ENCODE results near the gene EXOSC5. TPM values are rescaled to one million over a fixed set of nuclear protein-coding genes. Genes with fewer than 3 reads are reported as not detected.
"Not testable (repeated sequence)": the region's sequence is repeated elsewhere in the genome, so short reads cannot be mapped to it uniquely, and the experiment has no call there.

EXOSC5 gene
- total RNA-seq, 1 donor from 2014 or later = 50.4 TPM

DNA sequence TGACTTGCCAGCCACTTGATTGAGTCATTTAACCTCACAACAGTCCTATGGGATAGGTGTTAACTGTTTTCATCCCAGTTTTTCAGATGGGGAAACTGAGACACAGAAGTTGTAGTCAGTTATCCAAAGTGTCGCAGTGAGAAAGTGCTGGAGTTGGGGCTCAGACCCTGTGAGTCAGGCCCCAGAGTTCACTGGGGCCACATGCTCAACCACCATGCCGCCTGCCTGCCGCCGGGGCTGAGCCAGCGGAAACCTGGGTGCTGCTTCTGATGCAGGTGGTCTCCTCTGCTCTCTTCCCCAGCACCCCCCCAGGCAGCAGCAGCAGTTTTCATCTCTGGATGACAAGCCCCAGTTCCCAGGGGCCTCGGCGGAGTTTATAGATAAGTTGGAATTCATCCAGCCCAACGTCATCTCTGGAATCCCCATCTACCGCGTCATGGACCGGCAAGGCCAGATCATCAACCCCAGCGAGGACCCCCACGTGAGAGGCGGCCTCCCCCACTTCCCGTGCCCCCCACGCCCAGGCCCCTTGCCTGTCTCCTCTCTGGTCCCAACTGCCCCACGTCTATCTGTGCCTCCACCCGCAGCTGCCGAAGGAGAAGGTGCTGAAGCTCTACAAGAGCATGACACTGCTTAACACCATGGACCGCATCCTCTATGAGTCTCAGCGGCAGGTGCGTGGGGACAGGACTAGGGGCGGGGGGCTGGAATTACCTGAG is 13.3 kb upstream of the EXOSC5 start:
- no peaks in the 10 kb centered on the region for H3K9me3 Mint-ChIP-seq
- no peak for DNase-seq (ENCODE audit: low spot score)
- H3K4me3 Mint-ChIP-seq (ENCODE audit: low read depth) = no peak overlapping the region
- H3K27ac Mint-ChIP-seq = no peak overlapping the region
- H3K4me1 Mint-ChIP-seq (ENCODE audit: low read depth) = peaks cover 7% of the 10 kb centered on the region
- intact Hi-C loops (cut with micrococcal nuclease) = no loop called here
- H3K36me3 Mint-ChIP-seq (ENCODE audit: low read depth) = peaks cover 5% of the 10 kb centered on the region
- H3K27me3 Mint-ChIP-seq (ENCODE audit: low read depth) = no peaks in the 10 kb centered on the region

DNA sequence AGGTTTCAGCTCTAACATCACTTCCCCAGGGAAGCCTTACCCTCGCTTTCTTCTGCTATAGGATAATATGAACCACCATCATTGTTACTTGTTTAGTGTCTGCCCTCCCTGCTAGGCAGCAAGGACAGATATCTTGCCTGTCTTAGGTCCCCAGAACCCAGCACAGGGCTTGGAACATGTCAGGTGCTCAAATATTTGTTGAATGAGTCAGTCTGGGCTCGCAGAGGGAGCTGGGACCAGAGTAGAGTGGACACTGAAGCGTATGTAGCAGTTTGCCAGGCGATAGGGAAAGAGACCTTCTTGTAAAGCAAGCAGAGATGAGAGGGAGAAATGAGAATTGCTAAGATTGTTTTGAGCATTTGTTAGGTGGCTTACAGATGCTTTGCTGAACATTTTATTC is 12.1 kb upstream of the EXOSC5 start:
- peaks cover 7% of the 10 kb centered on the region for H3K4me1 Mint-ChIP-seq (ENCODE audit: low read depth)
- intact Hi-C loops (cut with micrococcal nuclease) = no loop called here

DNA sequence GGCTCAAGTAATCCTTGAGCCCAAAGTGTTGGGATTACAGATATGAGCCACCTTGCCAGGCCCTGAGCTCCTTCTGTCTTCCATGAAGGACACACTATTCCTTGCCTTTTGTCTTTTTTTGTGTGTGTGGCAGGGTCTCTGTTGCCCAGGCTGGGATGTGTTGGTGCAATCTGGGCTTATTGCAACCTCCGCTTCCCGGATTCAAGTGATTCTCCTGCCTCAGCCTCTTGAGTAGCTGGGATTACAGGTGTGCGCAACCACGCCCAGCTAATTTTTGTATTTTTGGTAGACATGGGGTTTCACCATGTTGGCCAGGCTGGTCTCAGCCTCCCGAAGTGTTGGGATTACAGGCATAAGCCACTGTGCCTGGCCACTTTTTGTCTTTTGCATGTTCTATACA is 11.7 kb upstream of the EXOSC5 start:
- H3K36me3 Mint-ChIP-seq (ENCODE audit: low read depth); H3K27me3 Mint-ChIP-seq (ENCODE audit: low read depth); H3K4me3 Mint-ChIP-seq (ENCODE audit: low read depth); intact Hi-C loops (cut with micrococcal nuclease); H3K4me1 Mint-ChIP-seq (ENCODE audit: low read depth); H3K9me3 Mint-ChIP-seq; H3K27ac Mint-ChIP-seq; DNase-seq (ENCODE audit: low spot score): not testable (repeated sequence)

More for the DNA sequence above, 12.1 kb upstream of the EXOSC5 start:
- no peak for DNase-seq (ENCODE audit: low spot score)
- Mint-ChIP-seq H3K27me3 (ENCODE audit: low read depth) (no peaks in the 10 kb centered on the region), H3K36me3 (ENCODE audit: low read depth) (peaks cover 5% of the 10 kb centered on the region), H3K9me3 (no peaks in the 10 kb centered on the region), H3K27ac (no peak overlapping the region), H3K4me3 (ENCODE audit: low read depth) (no peak overlapping the region)

DNA sequence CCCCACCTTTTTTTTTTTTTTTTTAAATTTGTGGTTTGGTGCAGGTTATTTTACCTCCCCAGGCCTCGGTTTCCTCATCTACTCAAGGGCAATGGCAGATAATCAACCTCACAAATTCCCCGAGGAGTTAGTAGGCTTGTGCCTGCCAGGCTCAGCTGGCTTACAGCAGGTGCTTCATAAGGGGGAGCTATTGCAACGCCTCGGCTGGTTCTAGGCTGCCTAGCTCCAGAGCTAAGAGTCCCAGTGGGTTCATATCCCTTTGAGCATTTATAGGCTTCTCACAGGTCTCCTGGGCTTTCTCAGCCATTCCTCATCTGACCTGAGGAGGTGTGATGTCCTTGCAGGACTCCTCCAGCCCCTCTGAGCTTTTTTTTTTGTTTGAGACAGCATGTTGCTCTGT is 11.1 kb upstream of the EXOSC5 start:
- Mint-ChIP-seq H3K4me3 (ENCODE audit: low read depth) (no peak overlapping the region), H3K27ac (no peak overlapping the region), H3K9me3 (no peaks in the 10 kb centered on the region), H3K27me3 (ENCODE audit: low read depth) (no peaks in the 10 kb centered on the region), H3K36me3 (ENCODE audit: low read depth) (peaks cover 3% of the 10 kb centered on the region), H3K4me1 (ENCODE audit: low read depth) (peaks cover 7% of the 10 kb centered on the region)
- no peak for DNase-seq (ENCODE audit: low spot score)
- intact Hi-C loops (cut with micrococcal nuclease) = no loop called here

DNA sequence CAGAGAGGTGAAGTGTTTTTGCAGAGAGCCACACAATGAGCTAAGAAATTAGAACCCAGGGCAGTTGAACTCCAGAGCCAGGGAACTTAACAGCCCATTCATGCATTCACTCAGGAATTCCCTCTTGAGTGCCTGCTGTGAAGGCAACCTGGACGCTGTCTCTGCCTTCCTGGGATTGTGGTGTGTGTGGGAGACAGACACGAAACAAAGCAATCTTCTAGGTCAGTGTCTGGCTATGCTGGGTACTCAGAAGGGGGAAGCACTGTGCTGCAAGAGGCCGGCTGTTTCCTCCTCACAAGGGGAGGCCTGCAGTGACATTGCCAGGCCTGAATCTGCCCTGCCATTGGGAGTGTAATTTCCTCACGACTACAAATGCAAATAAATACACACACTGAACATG is 10.1 kb upstream of the EXOSC5 start:
- Mint-ChIP-seq H3K4me3 (ENCODE audit: low read depth) (no peak overlapping the region), H3K4me1 (ENCODE audit: low read depth) (peaks cover 7% of the 10 kb centered on the region), H3K36me3 (ENCODE audit: low read depth) (peaks cover 3% of the 10 kb centered on the region), H3K9me3 (no peaks in the 10 kb centered on the region), H3K27me3 (ENCODE audit: low read depth) (no peaks in the 10 kb centered on the region), H3K27ac (no peak overlapping the region)
- DNase-seq (ENCODE audit: low spot score) = no peak
- intact Hi-C loops (cut with micrococcal nuclease) = no loop called here

DNA sequence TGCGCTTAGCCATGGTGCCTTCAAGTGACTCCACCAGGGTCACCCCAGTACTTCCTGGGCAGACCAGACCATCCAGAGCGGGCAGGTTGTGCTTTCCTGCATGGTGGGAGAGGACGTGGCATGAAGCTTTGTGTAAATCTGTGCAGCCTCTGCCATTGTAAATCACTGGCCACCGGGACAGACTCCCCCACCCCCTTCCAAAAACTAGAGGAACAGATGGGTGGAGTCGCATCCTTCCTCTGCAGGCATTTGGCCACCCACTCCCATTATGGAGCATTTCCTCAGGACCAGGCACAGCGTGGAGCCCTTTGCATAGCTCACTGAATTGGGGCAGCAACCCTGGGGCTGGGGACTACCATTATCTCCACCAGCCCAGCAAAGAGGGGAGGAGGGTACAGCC is 8.6 kb upstream of the EXOSC5 start:
- no peak for DNase-seq (ENCODE audit: low spot score)
- Mint-ChIP-seq H3K36me3 (ENCODE audit: low read depth) (peaks cover 3% of the 10 kb centered on the region), H3K27me3 (ENCODE audit: low read depth) (no peaks in the 10 kb centered on the region)

DNA sequence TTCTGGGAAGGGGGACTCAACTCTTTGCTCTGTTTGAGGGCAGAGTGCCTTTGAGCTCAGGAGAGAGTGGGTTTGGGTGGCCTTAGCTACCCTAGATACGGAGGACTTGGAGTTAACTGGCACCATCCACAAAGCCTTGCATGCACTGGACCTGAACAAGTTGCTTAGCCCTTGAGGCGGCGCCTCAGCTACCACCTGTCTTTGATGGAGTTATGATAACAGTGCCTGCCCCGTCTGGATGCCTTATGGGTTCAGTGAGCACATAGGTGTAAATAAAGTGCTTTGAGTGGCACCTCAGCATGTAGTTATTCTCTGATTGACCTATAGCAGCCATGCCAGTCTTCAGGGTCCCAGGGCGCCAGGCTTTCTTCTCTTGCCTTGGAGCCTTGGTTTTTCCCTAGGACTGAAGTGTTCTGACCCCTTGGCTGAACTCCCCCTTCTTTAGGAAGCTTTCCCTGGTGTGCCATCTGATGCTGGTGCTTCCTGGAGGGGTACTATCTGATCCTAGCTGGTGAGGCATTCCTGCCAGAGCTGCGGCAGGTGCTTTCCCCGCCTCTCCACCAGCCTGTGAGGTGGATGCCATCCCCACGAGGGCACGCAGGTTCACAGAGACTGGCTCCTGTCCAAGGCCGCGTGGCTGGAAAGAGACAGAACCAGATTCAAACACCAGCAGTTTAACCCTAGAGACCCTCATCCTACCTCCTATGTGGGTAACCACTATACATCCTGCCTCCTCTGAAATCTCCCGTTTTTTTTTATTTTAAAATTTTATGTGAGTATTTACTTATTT is 6.2 kb upstream of the EXOSC5 start:
- no peaks in the 10 kb centered on the region for H3K27me3 Mint-ChIP-seq (ENCODE audit: low read depth)
- H3K4me1 Mint-ChIP-seq (ENCODE audit: low read depth) = peaks cover 10% of the 10 kb centered on the region
- intact Hi-C loops (cut with micrococcal nuclease) = no loop called here
- no peak for DNase-seq (ENCODE audit: low spot score)
- H3K27ac Mint-ChIP-seq = no peak overlapping the region
- H3K9me3 Mint-ChIP-seq = no peaks in the 10 kb centered on the region
- no peak overlapping the region for H3K4me3 Mint-ChIP-seq (ENCODE audit: low read depth)
- peaks cover 3% of the 10 kb centered on the region for H3K36me3 Mint-ChIP-seq (ENCODE audit: low read depth)

More for the DNA sequence above, 8.6 kb upstream of the EXOSC5 start:
- no peak overlapping the region for H3K27ac Mint-ChIP-seq
- peaks cover 7% of the 10 kb centered on the region for H3K4me1 Mint-ChIP-seq (ENCODE audit: low read depth)
- no peak overlapping the region for H3K4me3 Mint-ChIP-seq (ENCODE audit: low read depth)
- intact Hi-C loops (cut with micrococcal nuclease) = no loop called here
- H3K9me3 Mint-ChIP-seq = no peaks in the 10 kb centered on the region

DNA sequence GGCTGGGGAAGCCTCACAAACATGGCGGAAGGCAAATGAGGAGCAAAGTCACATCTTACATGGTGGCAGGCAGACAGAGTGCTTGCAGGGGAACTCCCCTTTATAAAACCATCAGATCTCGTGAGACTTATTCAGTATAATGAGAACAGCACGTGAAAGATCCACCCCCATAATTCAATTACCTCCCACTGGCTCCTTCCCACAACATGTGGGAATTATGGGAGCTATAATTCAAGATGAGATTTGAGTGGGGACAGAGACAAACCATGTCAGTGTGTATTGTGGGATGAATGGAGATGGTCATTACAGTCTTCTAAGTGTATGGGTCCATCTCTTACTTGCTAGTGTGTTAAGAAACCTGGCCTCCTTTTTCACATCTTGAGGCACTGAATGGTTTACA is 4.9 kb upstream of the EXOSC5 start:
- H3K27me3 Mint-ChIP-seq (ENCODE audit: low read depth) = no peaks in the 10 kb centered on the region
- DNase-seq (ENCODE audit: low spot score) = no peak
- H3K4me3 Mint-ChIP-seq (ENCODE audit: low read depth) = no peak overlapping the region
- peaks cover 15% of the 10 kb centered on the region for H3K4me1 Mint-ChIP-seq (ENCODE audit: low read depth)
- H3K27ac Mint-ChIP-seq = no peak overlapping the region
- H3K9me3 Mint-ChIP-seq = no peaks in the 10 kb centered on the region
- peaks cover 3% of the 10 kb centered on the region for H3K36me3 Mint-ChIP-seq (ENCODE audit: low read depth)
- intact Hi-C loops (cut with micrococcal nuclease) = no loop called here

DNA sequence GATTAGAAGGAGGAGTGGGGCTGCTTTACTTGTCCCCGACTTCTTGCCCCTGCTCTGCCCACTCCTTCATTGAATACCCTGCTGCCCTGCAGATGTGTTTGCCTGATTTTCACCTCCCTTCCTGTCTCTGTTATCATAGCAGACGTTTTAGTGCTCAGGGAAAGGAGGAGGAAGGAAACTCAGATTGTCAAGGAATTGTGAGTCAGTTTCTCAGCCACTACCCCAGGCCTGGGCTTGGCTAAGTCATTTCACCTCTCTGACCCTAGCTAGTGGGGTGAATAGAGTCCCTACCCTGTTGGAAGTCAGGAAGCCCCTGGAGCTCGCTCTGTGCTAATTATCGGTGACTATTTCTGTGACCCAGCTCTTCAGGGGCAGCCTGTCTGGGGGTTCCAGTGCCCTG is 4.3 kb upstream of the EXOSC5 start:
- Mint-ChIP-seq H3K27ac (no peak overlapping the region), H3K36me3 (ENCODE audit: low read depth) (peaks cover 3% of the 10 kb centered on the region), H3K4me3 (ENCODE audit: low read depth) (no peak overlapping the region), H3K27me3 (ENCODE audit: low read depth) (no peaks in the 10 kb centered on the region), H3K4me1 (ENCODE audit: low read depth) (peaks cover 16% of the 10 kb centered on the region), H3K9me3 (no peaks in the 10 kb centered on the region)
- intact Hi-C loops (cut with micrococcal nuclease) = no loop called here
- no peak for DNase-seq (ENCODE audit: low spot score)

DNA sequence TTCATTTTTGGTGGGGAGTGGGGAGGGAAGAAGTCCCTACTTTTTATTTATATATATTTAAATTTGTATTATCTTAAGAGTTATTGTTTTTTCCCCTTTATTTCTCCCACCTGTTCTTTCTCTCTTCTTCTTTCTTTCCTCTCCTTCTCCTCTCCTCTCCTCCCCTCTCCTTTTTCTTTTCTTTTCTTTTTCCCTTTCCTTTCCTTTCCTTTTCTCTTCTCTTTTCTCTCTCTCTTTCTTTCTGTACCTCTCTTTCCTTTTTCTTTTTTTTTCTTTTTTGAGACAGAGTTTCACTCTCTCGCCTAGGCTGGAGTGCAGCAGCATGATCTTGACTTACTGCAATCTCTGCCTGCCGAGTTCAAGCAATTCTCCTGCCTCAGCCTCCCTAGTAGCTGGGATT is 2.4 kb upstream of the EXOSC5 start:
- DNase-seq (ENCODE audit: low spot score) = no peak
- Mint-ChIP-seq H3K27me3 (ENCODE audit: low read depth) (no peaks in the 10 kb centered on the region), H3K9me3 (no peaks in the 10 kb centered on the region), H3K27ac (no peak overlapping the region), H3K36me3 (ENCODE audit: low read depth) (peaks cover 11% of the 10 kb centered on the region), H3K4me1 (ENCODE audit: low read depth) (peaks cover 26% of the 10 kb centered on the region), H3K4me3 (ENCODE audit: low read depth) (peak overlapping the region; percentile 69)
- intact Hi-C loops (cut with micrococcal nuclease) = no loop called here

DNA sequence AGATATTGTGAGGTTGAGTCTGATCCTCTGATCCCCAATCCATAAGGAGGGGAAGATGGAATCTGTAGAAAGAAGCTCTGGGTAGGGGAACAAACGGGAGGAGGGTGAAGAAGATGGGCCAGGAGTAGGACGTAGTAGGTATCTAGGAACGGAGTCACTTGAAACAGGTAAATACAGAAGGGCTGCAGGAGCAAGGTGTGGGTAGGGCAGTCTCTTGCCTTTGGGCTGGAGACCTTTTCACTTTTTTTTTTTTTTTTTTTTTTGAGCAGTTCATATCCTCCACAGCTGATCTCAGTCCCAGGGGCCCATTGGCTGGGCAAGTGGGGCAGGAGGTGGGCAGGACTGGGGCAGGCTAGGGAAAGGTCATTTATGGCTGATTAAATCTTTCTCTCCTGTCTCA is 1.9 kb upstream of the EXOSC5 start:
- Mint-ChIP-seq H3K36me3 (ENCODE audit: low read depth) (peaks cover 11% of the 10 kb centered on the region), H3K4me3 (ENCODE audit: low read depth) (peak overlapping the region; percentile 95), H3K4me1 (ENCODE audit: low read depth) (peaks cover 26% of the 10 kb centered on the region), H3K9me3 (no peaks in the 10 kb centered on the region), H3K27me3 (ENCODE audit: low read depth) (no peaks in the 10 kb centered on the region), H3K27ac (no peak overlapping the region)
- intact Hi-C loops (cut with micrococcal nuclease) = no loop called here
- DNase-seq (ENCODE audit: low spot score) = no peak

DNA sequence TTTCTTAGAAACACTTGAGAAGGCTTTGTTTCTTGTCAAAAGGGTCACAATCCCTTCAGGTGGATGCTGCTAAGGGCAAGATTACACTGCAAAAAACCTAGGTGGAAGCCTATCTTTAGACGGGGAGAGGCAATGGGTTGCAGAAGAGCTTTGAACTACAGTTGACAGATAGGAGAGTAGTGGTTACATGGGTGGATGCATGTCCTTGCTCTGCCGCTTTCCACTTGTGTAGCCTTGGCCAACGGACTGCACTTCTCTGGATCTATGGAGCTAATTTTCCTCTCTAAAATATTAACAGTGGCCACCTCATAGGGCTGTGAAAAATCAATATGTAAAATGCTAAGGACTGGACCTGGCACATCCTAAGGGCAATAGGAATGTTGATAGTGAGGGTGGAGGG is 1.4 kb upstream of the EXOSC5 start:
- peak overlapping the region; percentile 95 for H3K4me3 Mint-ChIP-seq (ENCODE audit: low read depth)
- no peaks in the 10 kb centered on the region for H3K9me3 Mint-ChIP-seq
- intact Hi-C loops (cut with micrococcal nuclease) = no loop called here
- H3K4me1 Mint-ChIP-seq (ENCODE audit: low read depth) = peaks cover 26% of the 10 kb centered on the region
- DNase-seq (ENCODE audit: low spot score) = no peak
- no peak overlapping the region for H3K27ac Mint-ChIP-seq
- peaks cover 14% of the 10 kb centered on the region for H3K36me3 Mint-ChIP-seq (ENCODE audit: low read depth)
- H3K27me3 Mint-ChIP-seq (ENCODE audit: low read depth) = no peaks in the 10 kb centered on the region

DNA sequence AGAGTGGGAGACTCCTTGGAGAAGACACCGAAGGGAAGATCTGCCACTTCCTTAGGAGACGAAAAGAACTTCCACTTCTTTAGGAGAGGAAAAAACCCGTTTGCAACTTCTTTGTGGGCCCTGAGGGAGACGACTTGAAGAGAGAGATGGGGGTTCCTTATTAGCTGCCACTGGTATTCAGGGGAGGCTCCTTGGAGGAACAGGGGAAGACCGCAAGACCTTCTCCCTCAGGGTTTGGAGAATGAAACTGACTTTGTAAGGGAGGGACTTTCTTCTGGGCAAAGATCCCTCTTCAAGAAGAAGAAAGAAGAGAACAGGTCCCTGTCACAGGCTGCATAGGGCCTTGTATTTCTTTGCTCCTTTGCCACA is 875 bp upstream of the EXOSC5 start:
- H3K4me3 Mint-ChIP-seq (ENCODE audit: low read depth) = peak overlapping the region; percentile 95
- peak overlapping the region; percentile 99 for H3K27ac Mint-ChIP-seq
- no peak for DNase-seq (ENCODE audit: low spot score)
- no peaks in the 10 kb centered on the region for H3K27me3 Mint-ChIP-seq (ENCODE audit: low read depth)
- H3K9me3 Mint-ChIP-seq = no peaks in the 10 kb centered on the region
- peaks cover 26% of the 10 kb centered on the region for H3K4me1 Mint-ChIP-seq (ENCODE audit: low read depth)
- intact Hi-C loops (cut with micrococcal nuclease) = no loop called here
- peaks cover 15% of the 10 kb centered on the region for H3K36me3 Mint-ChIP-seq (ENCODE audit: low read depth)

Measured in activated T-helper 2 cell treated with anti-CD3 and anti-CD28 coated beads, Interferon-gamma antibody, Interleukin-2, Interleukin-4, amounts not matched to agents 10 μg/mL and 5 μg/mL and 100 μg/mL, durations not matched to agents 14 hours and 24 hours and 36 hours (primary cell).